Measurements from ENCODE around the gene CATSPERB. TPM values are rescaled to one million over a fixed set of nuclear protein-coding genes. Genes with fewer than 3 reads are reported as not detected.

The CATSPERB gene
- total and polyA plus RNA-seq, 2 of the 8 experiments (the other 6 are each of a cell fraction or from before 2014, with no cell fraction given): 0.11 to 0.30 TPM

- WGBS, 2 experiments (ENCODE audit: extremely low coverage in 1 of 2, insufficient coverage in 1 of 2, insufficient read length in 1 of 2, insufficient replicate concordance in 2 of 2, low coverage in 1 of 2, low lambda C conversion rate in 2 of 2, missing lambda C conversion rate in 1 of 2): 82% methylated on average over 3 of the region's 3 CpGs; no CpG with 5 or more reads in 1 of the 2 experiments
- CTCF ChIA-PET (ENCODE audit: partially characterized antibody): no interaction called here
- no peak for TF ChIP-seq BCL11A (IDR thresholded peaks at IDR 0.05; ENCODE audit: low read depth in 2 of 2, low read length in 2 of 2)
- no peak for TF ChIP-seq USF2 (IDR thresholded peaks at IDR 0.05; ENCODE audit: low read length)
- no peak for TF ChIP-seq TEAD4 (IDR thresholded peaks at IDR 0.05; ENCODE audit: low read depth, low read length)
- TF ChIP-seq POLR2AphosphoS5 (IDR thresholded peaks at IDR 0.05; ENCODE audit: low read depth, low read length): no peak
- TF ChIP-seq YY1 (IDR thresholded peaks at IDR 0.05; ENCODE audit: low read depth, low read length): no peak
- TF ChIP-seq CBX5 (IDR thresholded peaks at IDR 0.05; ENCODE audit: low read depth, low read length): no peak
- no peak for TF ChIP-seq HDAC6 (IDR thresholded peaks at IDR 0.05; ENCODE audit: low read depth, low read length)
- no peak for TF ChIP-seq CTBP2 (IDR thresholded peaks at IDR 0.05; ENCODE audit: borderline replicate concordance, insufficient read depth, insufficient read length, low read length)
- no peak for TF ChIP-seq SP4 (IDR thresholded peaks at IDR 0.05; ENCODE audit: low read length)
- no peak for TF ChIP-seq SAP30 (IDR thresholded peaks at IDR 0.05; ENCODE audit: insufficient read depth, insufficient replicate concordance, low read length)
- TF ChIP-seq NRF1 (IDR thresholded peaks at IDR 0.05; ENCODE audit: low read depth, low read length): no peak
- TF ChIP-seq CHD1 (IDR thresholded peaks at IDR 0.05; ENCODE audit: low read depth, low read length): no peak
- no peak for TF ChIP-seq RBBP5 (IDR thresholded peaks at IDR 0.05; ENCODE audit: borderline replicate concordance, low read depth, low read length)
- TF ChIP-seq KDM4A (IDR thresholded peaks at IDR 0.05; ENCODE audit: low read depth, low read length, severe bottlenecking): no peak
- no peak for TF ChIP-seq SP1 (IDR thresholded peaks at IDR 0.05; ENCODE audit: low read depth, low read length)
Measured at GRCh38 chr14:91533623-91534022, 198.3 kb downstream of the CATSPERB start.

More at GRCh38 chr14:91533623-91534022, 198.3 kb downstream of the CATSPERB start:
- Histone ChIP-seq H4K8ac (ENCODE audit: extremely low read depth, insufficient read depth, low read length) (no peak overlapping the region), H3K23ac (ENCODE audit: insufficient read length) (no peak overlapping the region), H3K4me1 (replicated peaks in 1 of 4; ENCODE audit: control insufficient read depth in 3 of 4, insufficient read depth in 4 of 4, low read length in 3 of 4) (no peaks in the 10 kb centered on the region), H3K79me1 (ENCODE audit: low read depth, low read length) (no peaks in the 10 kb centered on the region), H2BK12ac (ENCODE audit: low read depth, low read length) (no peak overlapping the region), H2BK15ac (ENCODE audit: low read length) (no peak overlapping the region), H4K20me1 (replicated peaks in 1 of 2; ENCODE audit: control insufficient read depth in 1 of 2, insufficient read depth in 2 of 2, low read length in 2 of 2) (no peaks in the 10 kb centered on the region), H3K36me3 (ENCODE audit: control insufficient read depth in 2 of 4, insufficient read depth in 4 of 4, low read length in 3 of 4) (no peaks in the 10 kb centered on the region), H3K9ac (replicated peaks in 1 of 4; ENCODE audit: extremely low read depth in 1 of 4, low read depth in 3 of 4, low read length in 3 of 4) (no peak overlapping the region), H3K4me3 (ENCODE audit: extremely low read depth in 1 of 4, insufficient read depth in 2 of 4, low read depth in 3 of 4, low read length in 4 of 4) (no peak overlapping the region), H3K4me2 (ENCODE audit: insufficient read depth in 1 of 2, low read depth in 2 of 2, low read length in 2 of 2) (no peak overlapping the region), H3K79me2 (ENCODE audit: control insufficient read depth in 1 of 2, insufficient read depth in 2 of 2, low read length in 2 of 2) (no peaks in the 10 kb centered on the region), H3K27ac (ENCODE audit: low read depth, low read length) (no peak overlapping the region), H2AFZ (ENCODE audit: low read length) (no peak overlapping the region), H3K27me3 (replicated peaks in 1 of 4; ENCODE audit: control insufficient read depth in 3 of 4, extremely low read depth in 1 of 4, insufficient read depth in 3 of 4, low read length in 3 of 4) (no peaks in the 10 kb centered on the region), H2BK20ac (ENCODE audit: low read length) (no peak overlapping the region), H3K9me3 (ENCODE audit: insufficient read depth in 2 of 2, low read depth in 1 of 2, low read length in 1 of 2) (0 out of 4 replicates have a peak, but pooled peaks cover 0 to 4% of the 10 kb centered on the region in 2 experiments), H4K5ac (ENCODE audit: insufficient read length, low read depth, low read length) (no peak overlapping the region), H3K23me2 (ENCODE audit: low read depth, low read length) (no peaks in the 10 kb centered on the region), H3K4ac (replicated peaks; ENCODE audit: insufficient read length, low read depth, low read length) (no peak overlapping the region), H2AK5ac (ENCODE audit: low read depth, low read length) (no peak overlapping the region), H3K18ac (ENCODE audit: extremely low read depth, low read length) (no peak overlapping the region), H2BK120ac (replicated peaks; ENCODE audit: low read depth, low read length) (no peak overlapping the region), H3K14ac (ENCODE audit: insufficient read length) (no peak overlapping the region), H2BK5ac (ENCODE audit: low read depth, low read length) (no peak overlapping the region), H3K56ac (replicated peaks; ENCODE audit: insufficient read length, low read depth, low read length) (no peak overlapping the region), H4K91ac (replicated peaks; ENCODE audit: insufficient read length, low read length) (no peak overlapping the region)
- FAIRE-seq (no peak), DNase-seq (ENCODE audit: low read depth in 1 of 2, low spot score in 2 of 2) (no peak)
- POLR2A ChIA-PET (ENCODE audit: partially characterized antibody): no interaction called here

Measured in H1 (cell line).